Activated naive CD8-positive, alpha-beta T cell (primary cell): ENCODE data around the gene SMYD4.
"Not testable (repeated sequence)": the region's sequence is repeated elsewhere in the genome, so short reads cannot be mapped to it uniquely, and the experiment has no call there.

Source experiments
- H3K27ac Mint-ChIP-seq: one replicate; pipeline ENCODE4 v1.8.0; 2021; ENCODE audit warnings: mixed read lengths
- H3K27me3 Mint-ChIP-seq: one replicate; pipeline ENCODE4 v1.8.0; 2021; ENCODE audit warnings: mixed read lengths
- H3K36me3 Mint-ChIP-seq: one replicate; pipeline ENCODE4 v1.8.0; 2021; ENCODE audit warnings: mixed read lengths
- H3K4me1 Mint-ChIP-seq: one replicate; pipeline ENCODE4 v1.8.0; 2021; ENCODE audit warnings: low read depth, mixed read lengths
- H3K4me3 Mint-ChIP-seq: one replicate; pipeline ENCODE4 v1.8.0; 2021; ENCODE audit warnings: mild to moderate bottlenecking, mixed read lengths
- H3K9me3 Mint-ChIP-seq: one replicate; pipeline ENCODE4 v1.8.0; 2021; ENCODE audit warnings: low read depth, mixed read lengths

Gene SMYD4

GRCh38 chr17:1744551-1745512, 84.9 kb downstream of the SMYD4 start:
- Mint-ChIP-seq H3K4me3 (no peak overlapping the region), H3K9me3 (no peaks in the 10 kb centered on the region), H3K27me3 (no peaks in the 10 kb centered on the region), H3K36me3 (no peaks in the 10 kb centered on the region), H3K4me1 (no peaks in the 10 kb centered on the region), H3K27ac (no peak overlapping the region)

GRCh38 chr17:1743088-1743439, 86.6 kb downstream of the SMYD4 start:
- Mint-ChIP-seq H3K27ac (no peak overlapping the region), H3K4me3 (no peak overlapping the region), H3K4me1 (no peaks in the 10 kb centered on the region), H3K27me3 (no peaks in the 10 kb centered on the region), H3K36me3 (no peaks in the 10 kb centered on the region), H3K9me3 (no peaks in the 10 kb centered on the region)

GRCh38 chr17:1742371-1743087, 87.2 kb downstream of the SMYD4 start, which contains the start of gene SERPINF2:
SERPINF2 (plus strand) TSS chr17:1742871; CDS start chr17:1744996, 2,125 bp downstream.
- Mint-ChIP-seq H3K36me3 (no peaks in the 10 kb centered on the region), H3K27ac (no peak within 1 kb of the TSS), H3K4me3 (no peak within 1 kb of the TSS), H3K4me1 (no peaks in the 10 kb centered on the region), H3K27me3 (no peaks in the 10 kb centered on the region), H3K9me3 (no peaks in the 10 kb centered on the region)

- H3K4me1 Mint-ChIP-seq, H3K27me3 Mint-ChIP-seq, H3K4me3 Mint-ChIP-seq, H3K9me3 Mint-ChIP-seq, H3K36me3 Mint-ChIP-seq, H3K27ac Mint-ChIP-seq: not testable (repeated sequence)
Measured at GRCh38 chr17:1741899-1742298, 87.8 kb downstream of the SMYD4 start.

- H3K27ac Mint-ChIP-seq: no peak overlapping the region
- H3K4me3 Mint-ChIP-seq: no peak overlapping the region
- peaks cover 6% of the 10 kb centered on the region for H3K4me1 Mint-ChIP-seq
- H3K36me3 Mint-ChIP-seq: no peaks in the 10 kb centered on the region
- no peaks in the 10 kb centered on the region for H3K9me3 Mint-ChIP-seq
- H3K27me3 Mint-ChIP-seq: no peaks in the 10 kb centered on the region
Measured at GRCh38 chr17:1737531-1738291, 92.0 kb downstream of the SMYD4 start.

- H3K27me3 Mint-ChIP-seq: no peaks in the 10 kb centered on the region
- H3K4me3 Mint-ChIP-seq: no peak overlapping the region
- H3K4me1 Mint-ChIP-seq: peaks cover 6% of the 10 kb centered on the region
- H3K36me3 Mint-ChIP-seq: no peaks in the 10 kb centered on the region
- H3K9me3 Mint-ChIP-seq: no peaks in the 10 kb centered on the region
- H3K27ac Mint-ChIP-seq: no peak overlapping the region
Measured at GRCh38 chr17:1736348-1737281, 93.1 kb downstream of the SMYD4 start.

GRCh38 chr17:1735834-1736347, 93.8 kb downstream of the SMYD4 start:
- Mint-ChIP-seq H3K4me1 (peaks cover 6% of the 10 kb centered on the region), H3K4me3 (no peak overlapping the region), H3K27me3 (no peaks in the 10 kb centered on the region), H3K27ac (no peak overlapping the region), H3K36me3 (no peaks in the 10 kb centered on the region), H3K9me3 (no peaks in the 10 kb centered on the region)

- H3K27me3 Mint-ChIP-seq: no peaks in the 10 kb centered on the region
- no peak overlapping the region for H3K27ac Mint-ChIP-seq
- H3K36me3 Mint-ChIP-seq: no peaks in the 10 kb centered on the region
- no peak overlapping the region for H3K4me3 Mint-ChIP-seq
- H3K4me1 Mint-ChIP-seq: peaks cover 6% of the 10 kb centered on the region
- H3K9me3 Mint-ChIP-seq: no peaks in the 10 kb centered on the region
Measured at GRCh38 chr17:1735418-1735817, 94.3 kb downstream of the SMYD4 start.

GRCh38 chr17:1733759-1734158, 95.9 kb downstream of the SMYD4 start:
- H3K27ac Mint-ChIP-seq: no peak overlapping the region
- no peaks in the 10 kb centered on the region for H3K36me3 Mint-ChIP-seq
- H3K4me1 Mint-ChIP-seq: peaks cover 15% of the 10 kb centered on the region
- H3K4me3 Mint-ChIP-seq: no peak overlapping the region
- H3K27me3 Mint-ChIP-seq: no peaks in the 10 kb centered on the region
- no peaks in the 10 kb centered on the region for H3K9me3 Mint-ChIP-seq

GRCh38 chr17:1732833-1733321, 96.8 kb downstream of the SMYD4 start:
- H3K27me3 Mint-ChIP-seq: no peaks in the 10 kb centered on the region
- H3K4me1 Mint-ChIP-seq: peaks cover 21% of the 10 kb centered on the region
- no peaks in the 10 kb centered on the region for H3K9me3 Mint-ChIP-seq
- H3K4me3 Mint-ChIP-seq: no peak overlapping the region
- H3K27ac Mint-ChIP-seq: no peak overlapping the region
- no peaks in the 10 kb centered on the region for H3K36me3 Mint-ChIP-seq

GRCh38 chr17:1732241-1732832, 97.4 kb downstream of the SMYD4 start:
- Mint-ChIP-seq H3K9me3 (no peaks in the 10 kb centered on the region), H3K27ac (no peak overlapping the region), H3K36me3 (no peaks in the 10 kb centered on the region), H3K4me1 (peaks cover 21% of the 10 kb centered on the region), H3K27me3 (no peaks in the 10 kb centered on the region), H3K4me3 (no peak overlapping the region)

- H3K4me3 Mint-ChIP-seq: no peak overlapping the region
- H3K27ac Mint-ChIP-seq: no peak overlapping the region
- H3K4me1 Mint-ChIP-seq: peaks cover 15% of the 10 kb centered on the region
- H3K27me3 Mint-ChIP-seq: no peaks in the 10 kb centered on the region
- H3K36me3 Mint-ChIP-seq: no peaks in the 10 kb centered on the region
- H3K9me3 Mint-ChIP-seq: no peaks in the 10 kb centered on the region
Measured at GRCh38 chr17:1731194-1731506, 98.6 kb downstream of the SMYD4 start.

- no peaks in the 10 kb centered on the region for H3K27me3 Mint-ChIP-seq
- H3K27ac Mint-ChIP-seq: no peak overlapping the region
- H3K9me3 Mint-ChIP-seq: no peaks in the 10 kb centered on the region
- H3K4me3 Mint-ChIP-seq: no peak overlapping the region
- H3K4me1 Mint-ChIP-seq: peaks cover 18% of the 10 kb centered on the region
- H3K36me3 Mint-ChIP-seq: no peaks in the 10 kb centered on the region
Measured at GRCh38 chr17:1730326-1731193, 99.1 kb downstream of the SMYD4 start.
